ENCODE data around the gene HACD2.

Gene HACD2

GRCh38 chr3:123568034-123568433 lies 16.8 kb downstream of the HACD2 start:
- DNase-seq: no peak

- no peak for DNase-seq
Observed at GRCh38 chr3:123564056-123564455, 20.8 kb downstream of the HACD2 start.

GRCh38 chr3:123562547-123562946 lies 22.3 kb downstream of the HACD2 start:
- DNase-seq: no peak

- no peak for DNase-seq
Observed at GRCh38 chr3:123561188-123561587, 23.7 kb downstream of the HACD2 start.

GRCh38 chr3:123559040-123559861 lies 25.6 kb downstream of the HACD2 start:
- peak in 1 of 2 experiments; percentile 64 for DNase-seq

- DNase-seq: no peak
Observed at GRCh38 chr3:123553536-123553935, 31.3 kb downstream of the HACD2 start.

GRCh38 chr3:123552768-123553167 lies 32.1 kb downstream of the HACD2 start:
- DNase-seq: no peak

- DNase-seq: peak in 1 of 2 experiments; percentile 54
Observed at GRCh38 chr3:123552095-123552714, 32.6 kb downstream of the HACD2 start.

- no peak for DNase-seq
Observed at GRCh38 chr3:123547881-123548519, 36.9 kb downstream of the HACD2 start.

GRCh38 chr3:123546133-123546755 lies 38.6 kb downstream of the HACD2 start:
- no peak for DNase-seq

- no peak for DNase-seq
Observed at GRCh38 chr3:123543950-123544349, 40.9 kb downstream of the HACD2 start.

- DNase-seq: no peak
Observed at GRCh38 chr3:123540285-123540684, 44.6 kb downstream of the HACD2 start.

- DNase-seq: no peak
Observed at GRCh38 chr3:123536153-123536895, 48.5 kb downstream of the HACD2 start.

- DNase-seq: no peak
Observed at GRCh38 chr3:123535580-123535979, 49.3 kb downstream of the HACD2 start.

GRCh38 chr3:123534264-123534663 lies 50.6 kb downstream of the HACD2 start:
- no peak for DNase-seq

GRCh38 chr3:123533554-123534159 lies 51.2 kb downstream of the HACD2 start:
- no peak for DNase-seq

GRCh38 chr3:123528130-123528529 lies 56.7 kb downstream of the HACD2 start:
- DNase-seq: no peak

- no peak for DNase-seq
Observed at GRCh38 chr3:123527046-123527445, 57.8 kb downstream of the HACD2 start.

GRCh38 chr3:123526474-123526873 lies 58.4 kb downstream of the HACD2 start:
- DNase-seq: no peak

GRCh38 chr3:123525433-123525832 lies 59.4 kb downstream of the HACD2 start:
- DNase-seq: no peak

GRCh38 chr3:123524981-123525380 lies 59.9 kb downstream of the HACD2 start:
- no peak for DNase-seq

GRCh38 chr3:123523023-123523412 lies 61.8 kb downstream of the HACD2 start:
- DNase-seq: no peak
